ENCODE data around the gene SBF1. TPM values are rescaled to one million over a fixed set of nuclear protein-coding genes. Genes with fewer than 3 reads are reported as not detected.

The SBF1 gene
- total RNA-seq, 4 donors from 2014 or later = 56.1 to 121 (median 86.9) TPM

DNA sequence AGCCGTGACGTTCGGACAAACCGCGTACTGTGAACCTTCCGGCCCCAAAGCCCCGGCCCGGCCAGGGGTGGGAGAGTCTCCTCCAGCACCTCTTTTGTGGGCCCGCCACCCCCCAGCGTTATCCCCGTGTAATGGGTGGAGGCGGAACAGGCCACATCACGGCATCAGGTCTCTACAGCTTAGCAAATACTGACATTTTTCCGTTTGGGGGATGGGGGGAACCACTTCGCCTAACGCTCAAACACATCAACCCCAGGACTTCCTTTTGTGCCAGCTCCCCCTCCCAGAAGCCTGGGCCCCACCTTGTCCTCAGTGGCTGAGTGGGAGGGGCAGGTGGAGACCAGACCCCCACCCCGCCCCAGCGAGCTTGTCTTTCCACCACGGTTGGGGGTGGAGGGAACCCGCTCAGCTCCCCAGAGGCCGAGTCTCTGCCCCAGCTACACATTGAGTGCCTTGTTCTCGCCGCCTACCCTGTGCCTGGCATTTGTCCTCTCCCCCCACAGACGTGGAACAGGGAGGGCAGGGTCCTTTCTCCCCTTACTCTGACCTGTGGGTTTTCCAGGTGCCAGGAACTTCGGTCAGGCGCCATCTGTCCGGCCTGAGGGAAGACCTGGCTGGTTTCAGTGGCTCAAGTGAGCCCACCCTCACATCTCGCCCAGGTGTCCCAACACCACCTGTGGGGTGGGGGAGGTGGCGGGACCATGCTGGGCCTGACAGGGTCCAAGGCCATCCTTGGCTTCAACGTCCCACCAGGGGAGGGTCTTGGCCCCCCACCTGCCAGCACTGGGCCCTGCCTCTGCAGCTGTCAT, 29.6 kb downstream of the SBF1 start:
- H3K27ac ChIP-seq (replicated peaks in 1 of 4) = peak overlapping the region in 3 of 4 donors; percentile 10 to 38 (median 28)
- peaks cover 42 to 86% (median 81%) of the 10 kb centered on the region in 4 donors for H3K36me3 ChIP-seq
- WGBS = 72% methylated on average over 26 of the region's 30 CpGs
- H3K4me3 ChIP-seq = no peak overlapping the region
- H3K4me1 ChIP-seq = peaks cover 8 to 25% (median 16%) of the 10 kb centered on the region in 4 donors
- H3K9me3 ChIP-seq = no peaks in the 10 kb centered on the region
- no peak for TF ChIP-seq EP300 (IDR thresholded peaks at IDR 0.05)
- TF ChIP-seq CTCF (IDR thresholded peaks at IDR 0.05) = no peak
- no peak for TF ChIP-seq POLR2A (IDR thresholded peaks at IDR 0.05; ENCODE audit: low read depth)
- no peak for TF ChIP-seq POLR2AphosphoS5 (IDR thresholded peaks at IDR 0.05)
- no peak for DNase-seq (ENCODE audit: extremely low spot score)
- H3K27me3 ChIP-seq = no peaks in the 10 kb centered on the region
- intact Hi-C loops (cut with DNase I) = no loop called here

DNA sequence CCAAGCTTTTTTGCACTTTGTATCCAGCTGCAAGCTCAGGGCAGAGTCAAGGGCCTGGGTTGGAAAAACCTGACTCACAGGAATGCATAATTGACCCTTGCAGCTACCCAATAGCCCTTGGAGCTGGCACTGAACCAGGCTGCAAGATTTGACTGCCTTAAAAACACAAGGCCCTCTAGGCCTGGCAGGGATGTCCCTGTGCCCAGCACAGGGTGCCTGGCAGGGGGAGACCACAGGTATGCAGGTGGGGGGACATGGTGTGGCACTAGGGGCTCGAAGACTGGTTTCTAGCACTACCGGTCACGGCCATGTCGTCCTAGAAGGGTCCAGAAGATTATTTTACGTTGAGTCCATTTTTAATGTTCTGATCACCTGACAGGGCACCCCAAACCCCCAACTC, 30.2 kb downstream of the SBF1 start:
- no peaks in the 10 kb centered on the region for H3K9me3 ChIP-seq
- peaks cover 8 to 25% (median 16%) of the 10 kb centered on the region in 4 donors for H3K4me1 ChIP-seq
- no peaks in the 10 kb centered on the region for H3K27me3 ChIP-seq
- no peak overlapping the region for H3K4me3 ChIP-seq
- H3K27ac ChIP-seq (replicated peaks in 1 of 4) = peak overlapping the region in 3 of 4 donors; percentile 10 to 38 (median 28)
- peaks cover 47 to 86% (median 81%) of the 10 kb centered on the region in 4 donors for H3K36me3 ChIP-seq
- no peak for TF ChIP-seq CTCF (IDR thresholded peaks at IDR 0.05)
- TF ChIP-seq POLR2AphosphoS5 (IDR thresholded peaks at IDR 0.05) = peak in 1 of 2 donors; percentile 3
- TF ChIP-seq EP300 (IDR thresholded peaks at IDR 0.05) = no peak
- no peak for TF ChIP-seq POLR2A (IDR thresholded peaks at IDR 0.05; ENCODE audit: low read depth)
- DNase-seq (ENCODE audit: extremely low spot score) = no peak
- WGBS = 77% methylated on average over 4 of the region's 5 CpGs
- intact Hi-C loops (cut with DNase I) = no loop called here

DNA sequence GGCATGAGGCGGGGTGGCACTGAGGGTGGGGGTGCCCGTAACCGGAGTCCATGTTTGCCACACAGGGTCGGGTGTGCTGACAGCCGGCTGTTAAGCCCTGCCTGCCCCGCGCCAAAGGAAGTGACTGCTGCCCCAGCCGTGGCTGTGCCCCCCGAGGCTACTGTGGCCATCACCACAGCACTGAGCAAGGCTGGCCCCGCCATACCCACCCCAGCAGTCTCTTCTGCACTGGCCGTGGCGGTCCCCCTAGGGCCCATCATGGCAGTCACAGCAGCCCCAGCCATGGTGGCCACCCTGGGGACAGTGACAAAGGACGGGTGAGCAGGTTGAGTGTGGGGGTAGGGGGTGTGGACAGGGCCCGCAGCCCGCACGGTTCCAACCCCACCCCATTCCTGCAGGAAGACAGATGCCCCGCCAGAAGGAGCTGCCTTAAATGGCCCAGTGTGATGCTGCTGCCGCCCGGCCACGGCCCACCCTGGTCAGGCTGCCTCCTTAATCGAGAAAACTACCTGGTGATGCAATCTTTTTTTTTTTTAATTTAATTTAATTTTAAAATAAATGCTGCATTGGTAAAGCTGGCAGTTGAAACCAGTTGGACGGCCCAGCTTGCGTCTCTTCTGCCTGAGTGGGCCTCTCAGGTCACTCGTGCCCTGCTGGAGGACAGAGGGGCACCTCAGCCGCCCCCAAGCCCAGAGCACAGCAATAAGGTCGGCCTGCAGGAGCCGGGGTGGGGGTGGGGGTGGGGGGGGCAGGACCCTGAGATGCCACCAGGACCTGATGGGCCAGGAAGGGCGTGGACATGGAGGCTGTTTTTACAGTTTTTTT, 30.8 kb downstream of the SBF1 start:
- peak overlapping the region; percentile 10 to 57 (median 26) for H3K27ac ChIP-seq (replicated peaks in 1 of 4)
- no peaks in the 10 kb centered on the region for H3K27me3 ChIP-seq
- 64% methylated on average over 22 of the region's 28 CpGs for WGBS
- H3K9me3 ChIP-seq = no peaks in the 10 kb centered on the region
- H3K4me1 ChIP-seq = peaks cover 8 to 25% (median 16%) of the 10 kb centered on the region in 4 donors
- peaks cover 54 to 89% (median 81%) of the 10 kb centered on the region in 4 donors for H3K36me3 ChIP-seq
- intact Hi-C loops (cut with DNase I) = no loop called here
- TF ChIP-seq CTCF (IDR thresholded peaks at IDR 0.05) (no peak), POLR2A (IDR thresholded peaks at IDR 0.05; ENCODE audit: low read depth) (no peak), POLR2AphosphoS5 (IDR thresholded peaks at IDR 0.05) (no peak), EP300 (IDR thresholded peaks at IDR 0.05) (no peak)
- DNase-seq (ENCODE audit: extremely low spot score) = no peak
- H3K4me3 ChIP-seq = no peak overlapping the region

- 78% methylated on average over 10 of the region's 15 CpGs for WGBS
- Histone ChIP-seq H3K36me3 (peaks cover 58 to 89% (median 81%) of the 10 kb centered on the region in 4 donors), H3K4me3 (no peak overlapping the region), H3K27ac (replicated peaks in 1 of 4) (peak overlapping the region in 1 of 4 donors; percentile 38), H3K4me1 (peaks cover 8 to 25% (median 16%) of the 10 kb centered on the region in 4 donors), H3K27me3 (no peaks in the 10 kb centered on the region), H3K9me3 (no peaks in the 10 kb centered on the region)
- intact Hi-C loops (cut with DNase I) = no loop called here
- TF ChIP-seq POLR2A (IDR thresholded peaks at IDR 0.05; ENCODE audit: low read depth) = no peak
- TF ChIP-seq POLR2AphosphoS5 (IDR thresholded peaks at IDR 0.05) = peak in 1 of 2 donors; percentile 30
- no peak for TF ChIP-seq CTCF (IDR thresholded peaks at IDR 0.05)
- TF ChIP-seq EP300 (IDR thresholded peaks at IDR 0.05) = no peak
- DNase-seq (ENCODE audit: extremely low spot score) = no peak
Measured at GRCh38 chr22:50443197-50443596, 31.6 kb downstream of the SBF1 start.

All from esophagus muscularis mucosa (tissue), 4 donors.